GM18858 (cell line): ENCODE measurements around the gene MED29.
"Not testable (repeated sequence)": the region's sequence is repeated elsewhere in the genome, so short reads cannot be mapped to it uniquely, and the experiment has no call there.

ENCODE experiments used
- ATAC-seq: cut with Tn5 transposase; IDR thresholded peaks from one replicate; pipeline ENCODE4 v1.9.1; 2021; ENCODE audit not compliant: unreplicated experiment

Gene MED29

GRCh38 chr19:39370735-39371134 lies 20.4 kb upstream of the MED29 start:
- no peak for ATAC-seq

DNA sequence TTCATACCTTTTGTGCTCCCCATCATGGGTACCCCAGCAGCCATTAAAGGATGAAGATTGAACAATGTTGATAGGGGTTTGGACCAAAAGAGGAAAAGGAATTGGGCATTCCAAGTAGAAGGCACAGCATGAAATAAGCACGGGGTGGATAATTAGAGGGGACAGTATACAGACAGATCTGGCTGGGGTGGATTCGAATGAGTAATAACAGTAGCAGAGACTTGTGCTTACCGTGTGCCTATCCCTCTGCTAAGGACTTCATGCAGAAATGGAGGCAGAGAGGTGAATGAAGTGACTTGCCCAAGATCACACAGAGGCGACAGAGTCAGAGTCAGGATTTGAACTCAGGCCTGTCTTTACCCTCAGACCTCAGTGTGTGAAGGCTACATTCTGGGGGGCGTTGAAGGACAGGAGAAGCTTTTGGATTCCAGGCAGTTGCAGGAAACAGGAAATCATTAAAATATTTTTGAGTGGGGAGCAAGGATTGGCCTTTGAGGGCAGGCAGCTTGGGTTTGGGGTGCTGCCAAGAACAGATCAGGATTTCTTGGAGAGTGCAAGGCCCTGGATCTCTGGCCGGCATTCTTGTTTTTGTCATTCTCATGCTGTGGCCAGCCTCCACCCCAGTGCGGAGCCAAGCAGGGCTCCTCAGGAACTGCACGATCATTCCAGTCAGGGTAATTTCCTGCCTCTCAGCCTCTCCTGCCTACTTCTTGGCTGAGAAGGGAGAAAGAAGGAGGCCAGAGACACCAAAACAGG lies 19.0 kb upstream of the MED29 start:
- ATAC-seq = no peak

DNA sequence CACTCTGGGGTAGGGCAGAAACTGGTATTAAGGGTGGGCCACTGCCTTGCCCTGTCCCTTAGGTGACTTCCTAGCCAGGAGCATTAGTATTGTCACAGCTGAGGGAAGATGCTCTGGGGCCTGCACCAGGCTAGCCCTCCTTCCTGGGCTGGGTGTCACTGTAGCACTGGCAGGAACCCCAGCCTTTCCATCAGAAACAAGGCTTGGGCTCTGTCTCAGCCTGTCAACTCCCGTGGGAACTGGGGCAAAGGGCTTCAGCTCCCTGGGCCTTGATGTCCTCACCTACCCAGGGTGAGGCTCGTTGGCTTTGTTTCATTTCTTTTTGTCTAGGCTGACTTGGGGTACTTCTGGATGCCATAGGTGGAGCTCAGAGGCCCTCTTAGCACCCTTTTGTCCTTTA lies 18.2 kb upstream of the MED29 start:
- ATAC-seq = no peak

GRCh38 chr19:39375929-39376328 lies 15.2 kb upstream of the MED29 start:
- no peak for ATAC-seq

DNA sequence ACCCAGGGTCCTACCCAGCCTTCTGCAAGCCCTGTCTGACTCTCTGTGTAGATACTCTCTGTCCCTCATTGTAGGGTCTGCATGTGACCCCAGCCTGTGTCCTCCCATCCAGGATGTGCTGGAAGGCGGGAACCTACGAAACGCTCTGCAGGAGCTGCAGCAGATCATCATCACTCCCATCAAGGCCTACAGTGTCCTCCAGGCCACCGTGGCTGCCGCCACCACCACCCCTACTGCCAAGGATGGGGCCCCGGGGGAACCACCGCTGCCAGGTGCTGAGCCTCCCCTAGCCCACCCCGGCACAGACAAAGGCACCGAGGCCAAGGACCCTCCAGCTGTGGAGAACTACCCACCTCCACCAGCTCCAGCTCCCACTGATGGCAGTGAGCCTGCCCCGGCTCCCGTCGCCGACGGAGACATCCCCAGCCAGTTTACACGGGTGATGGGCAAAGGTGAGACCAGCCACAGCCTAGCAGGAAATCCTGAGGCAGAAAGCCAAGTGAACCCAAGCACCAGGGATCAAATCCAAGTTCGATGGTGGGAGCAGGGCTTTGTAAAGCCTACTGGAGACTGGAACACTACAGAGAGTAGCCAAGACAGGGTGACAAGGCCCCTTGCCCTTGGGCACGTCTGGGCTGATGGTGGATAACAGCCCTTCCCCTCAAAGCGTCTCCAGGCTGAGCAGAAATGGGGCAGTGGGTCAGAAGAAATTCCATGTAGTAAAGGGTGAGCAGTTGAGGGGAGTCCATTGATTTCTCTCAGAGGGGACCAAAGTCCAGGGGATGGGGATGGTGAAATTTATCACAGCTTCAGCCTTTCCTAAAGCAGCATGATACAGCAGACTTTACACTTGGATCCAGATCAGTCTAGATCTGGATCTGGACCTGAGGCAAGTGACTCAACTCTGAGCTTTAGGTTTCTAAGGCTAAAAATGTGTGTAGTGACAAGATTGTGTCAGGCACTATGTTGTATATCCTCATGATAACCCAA lies 13.5 kb upstream of the MED29 start:
- ATAC-seq = no peak

GRCh38 chr19:39379366-39379765 lies 11.8 kb upstream of the MED29 start:
- not testable (repeated sequence) for ATAC-seq

DNA sequence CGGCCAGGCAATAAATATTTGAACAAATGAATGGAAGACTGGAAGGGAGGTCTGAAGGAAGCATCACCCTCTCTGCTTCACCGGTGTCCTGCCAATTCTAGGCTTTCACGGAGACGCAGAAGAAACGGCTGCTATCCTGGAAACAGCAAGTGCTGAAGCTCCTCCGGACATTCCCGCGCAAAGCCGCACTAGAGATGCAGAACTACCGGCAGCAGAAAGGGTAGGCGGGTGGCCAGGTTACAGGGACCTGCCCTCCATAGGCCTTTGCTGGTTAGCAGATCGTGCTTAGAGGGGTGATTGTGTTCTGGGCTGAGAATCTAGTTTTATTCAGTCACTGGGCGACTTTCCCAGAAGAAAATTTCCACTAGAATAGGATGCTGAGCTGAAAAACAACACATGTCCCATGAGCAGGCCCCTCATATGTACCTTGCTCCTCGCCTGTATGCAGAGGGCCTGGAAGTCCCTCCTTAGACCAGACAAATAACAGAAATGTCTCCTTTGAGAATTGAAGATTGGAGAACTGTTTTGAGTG lies 11.2 kb upstream of the MED29 start:
- ATAC-seq = no peak

- ATAC-seq = no peak
Measured at GRCh38 chr19:39380521-39381502, 10.4 kb upstream of the MED29 start.

- no peak for ATAC-seq
Measured at GRCh38 chr19:39381910-39382611, 9.1 kb upstream of the MED29 start.

GRCh38 chr19:39382991-39383828 lies 8.0 kb upstream of the MED29 start:
- no peak for ATAC-seq

DNA sequence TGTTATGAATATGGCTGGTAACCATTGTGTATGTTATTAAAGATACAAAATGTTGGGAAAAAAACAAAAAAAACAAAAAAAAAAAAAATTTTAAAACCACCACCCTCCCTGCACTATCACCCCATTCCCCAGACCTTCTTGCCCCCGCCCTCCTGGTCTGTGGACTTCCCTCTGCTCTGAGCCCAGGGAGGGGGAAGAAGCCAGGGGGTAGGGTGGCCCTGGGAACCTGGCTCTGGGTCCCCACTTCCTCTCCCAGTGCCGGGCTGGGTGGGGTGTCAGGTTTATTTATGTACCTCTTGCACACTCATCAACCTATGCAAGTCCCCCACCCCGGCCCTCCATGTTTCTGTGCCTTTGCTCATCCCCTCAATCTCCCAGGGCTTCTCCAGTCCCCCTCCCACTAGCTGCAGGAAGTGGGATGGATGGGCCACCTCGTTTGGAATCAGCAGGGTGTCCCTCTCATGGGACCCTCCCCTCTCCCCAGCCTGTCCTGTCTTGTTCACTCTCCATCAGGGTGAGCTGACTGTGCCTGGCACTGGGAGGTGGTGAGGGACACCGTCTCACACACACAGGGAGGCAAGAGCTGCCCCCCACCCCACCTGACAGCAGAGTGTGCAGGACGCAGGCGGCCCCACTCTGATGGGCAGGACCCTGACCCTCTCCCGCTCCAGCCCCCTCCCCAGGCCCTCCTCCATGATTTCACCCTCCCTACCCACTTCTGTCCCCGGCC lies 6.2 kb upstream of the MED29 start:
- ATAC-seq = no peak

DNA sequence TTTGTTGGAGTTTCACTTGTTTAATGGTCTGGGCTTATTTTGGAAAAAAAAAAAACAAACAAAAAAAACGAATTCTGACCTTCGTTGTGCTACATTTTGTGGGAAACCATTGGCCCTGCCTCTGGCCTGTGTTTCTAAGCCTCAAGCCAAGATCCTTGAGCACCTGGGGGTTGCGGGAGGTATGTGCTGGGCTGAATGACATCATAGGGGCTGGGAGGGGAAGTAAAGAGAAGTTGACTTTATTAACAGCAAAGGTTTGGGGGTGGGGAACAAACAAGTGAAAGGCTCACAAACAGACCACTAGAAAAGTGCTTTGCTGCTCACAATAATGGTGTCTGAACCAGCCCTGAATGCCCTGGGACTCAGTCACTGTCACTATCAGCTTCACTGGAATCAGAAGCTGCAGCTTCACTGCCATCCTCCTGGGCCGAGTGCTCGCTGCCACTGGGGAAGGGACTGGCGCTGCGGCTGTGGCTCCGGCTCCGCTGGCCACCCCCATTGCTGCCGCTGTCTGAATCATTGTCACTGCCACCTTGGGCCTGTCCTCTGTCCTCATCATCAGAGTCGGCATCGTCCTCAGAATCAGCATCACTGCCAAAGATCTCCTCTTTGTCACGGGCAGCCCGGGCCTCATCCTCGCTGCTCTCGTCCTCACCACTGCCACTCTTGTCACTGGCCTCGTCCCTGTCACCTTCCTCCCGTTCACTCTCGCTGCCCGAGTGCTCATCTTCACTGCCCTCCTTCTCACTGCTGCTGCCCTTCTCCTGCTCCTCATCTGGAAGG lies 5.4 kb upstream of the MED29 start:
- ATAC-seq = no peak

DNA sequence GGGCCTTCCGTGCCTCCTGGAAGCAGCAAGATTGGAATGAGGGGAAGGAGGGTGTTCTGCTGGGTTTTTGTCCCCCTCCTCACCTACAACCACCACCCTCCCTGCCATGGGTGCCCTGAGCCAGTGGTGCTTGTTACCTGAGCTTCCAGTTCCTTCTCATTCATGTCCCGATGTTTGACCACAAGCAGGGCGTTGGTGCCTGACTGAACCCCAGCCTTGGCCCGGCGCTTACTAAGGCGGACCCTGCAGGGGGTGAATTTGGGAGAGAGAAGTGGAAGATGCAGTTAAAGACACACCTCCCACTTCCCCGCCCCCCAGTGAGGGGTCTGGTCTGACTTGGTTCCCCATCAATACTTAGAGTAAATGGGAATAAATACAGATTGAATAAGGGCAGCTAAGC lies 4.6 kb upstream of the MED29 start:
- ATAC-seq = no peak

DNA sequence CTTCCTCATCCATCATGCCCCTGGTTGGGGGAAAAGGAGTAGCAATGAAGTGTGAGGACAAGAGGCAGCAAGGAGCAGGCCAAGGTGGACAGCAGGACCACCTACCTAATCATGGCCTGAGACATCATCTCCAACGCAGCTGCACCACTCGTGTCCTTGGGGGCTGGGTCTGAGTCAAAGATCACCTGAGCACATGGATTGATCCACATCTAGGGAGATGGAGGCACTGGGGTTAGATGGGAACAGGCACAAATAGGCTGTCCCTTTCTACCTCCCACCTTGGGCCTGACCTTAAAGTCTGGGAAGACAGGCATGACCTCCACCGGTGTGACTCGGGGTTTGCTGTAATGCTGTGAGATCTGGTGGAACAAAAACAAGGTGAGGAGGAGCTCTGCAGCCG lies 2.5 kb upstream of the MED29 start:
- ATAC-seq = no peak

DNA sequence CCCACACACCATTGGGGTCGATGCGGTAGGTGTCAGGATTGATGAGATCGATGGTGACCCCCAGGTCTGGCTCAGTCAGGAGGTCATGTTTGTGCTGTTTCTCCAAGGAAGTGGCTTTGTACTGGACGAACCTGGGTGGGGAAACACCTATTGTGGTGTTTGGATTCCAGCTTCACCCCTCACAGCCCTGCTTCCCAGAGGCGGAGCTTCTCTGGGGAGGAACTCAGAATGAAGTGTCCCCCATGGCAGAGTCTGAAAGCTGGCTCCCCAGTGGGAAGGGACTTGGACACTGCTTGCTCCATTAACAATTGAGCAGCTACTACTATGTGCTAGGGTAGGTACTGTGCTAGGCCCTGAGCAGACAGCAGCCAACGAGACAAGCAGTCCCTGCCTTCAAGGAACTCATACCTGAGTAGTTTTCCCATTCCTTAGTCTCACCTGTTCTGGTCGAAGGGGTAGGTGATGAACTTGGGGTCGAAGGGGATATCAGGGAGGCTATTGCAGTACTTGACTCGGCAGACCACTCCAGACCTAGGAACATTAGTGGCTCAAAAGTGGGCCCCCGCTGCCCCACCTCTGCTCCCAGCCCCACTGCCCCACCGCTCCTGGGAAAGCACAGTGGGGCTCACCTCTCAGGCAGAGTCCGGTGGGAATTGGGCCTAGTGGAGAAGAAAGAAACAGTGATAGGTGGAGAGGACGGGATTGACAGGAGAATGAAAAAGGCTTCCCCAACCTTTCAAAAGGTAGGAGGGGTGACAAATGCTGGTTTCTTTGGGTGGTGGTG lies 1.4 kb upstream of the MED29 start:
- ATAC-seq = no peak

- no peak for ATAC-seq
Measured at GRCh38 chr19:39390451-39390750, 777 bp upstream of the MED29 start.
